ENCODE measurements around the gene MED27.

MED27 gene

GRCh38 chr9:131815970-131816873 is 263.4 kb downstream of the MED27 start:
- DNase-seq = no peak
- H3K79me2 ChIP-seq (ENCODE audit: insufficient read depth, low read length) = no peaks in the 10 kb centered on the region
- no peaks in the 10 kb centered on the region for H3K9me3 ChIP-seq (ENCODE audit: insufficient read depth, low read length, severe bottlenecking)

GRCh38 chr9:131814707-131815106 is 265.0 kb downstream of the MED27 start:
- H3K79me2 ChIP-seq (ENCODE audit: insufficient read depth, low read length) = no peaks in the 10 kb centered on the region
- no peak overlapping the region for H3K27ac ChIP-seq (ENCODE audit: low read length)
- H3K9ac ChIP-seq (ENCODE audit: low read depth, low read length) = no peak overlapping the region
- no peak overlapping the region for H3K4me3 ChIP-seq (ENCODE audit: low read depth in 1 of 2, low read length in 2 of 2)
- no peaks in the 10 kb centered on the region for H3K36me3 ChIP-seq (ENCODE audit: insufficient read depth, low read length)
- DNase-seq (no peak), ATAC-seq (ENCODE audit: insufficient read depth, low read depth) (no peak)
- no peak overlapping the region for H2AFZ ChIP-seq (ENCODE audit: low read depth, low read length)
- H3K27me3 ChIP-seq (ENCODE audit: insufficient read depth, low read length, poor library complexity) = peaks cover under 1% of the 10 kb centered on the region
- no peak overlapping the region for H3K4me2 ChIP-seq (ENCODE audit: insufficient read depth, low read length)
- TF ChIP-seq CTCF (IDR thresholded peaks at IDR 0.05; ENCODE audit: borderline replicate concordance, extremely low read depth, low read length, poor library complexity, severe bottlenecking) (no peak), EZH2 (IDR thresholded peaks at IDR 0.05; ENCODE audit: borderline replicate concordance, low read depth, low read length, severe bottlenecking) (no peak)
- no peaks in the 10 kb centered on the region for H3K9me3 ChIP-seq (ENCODE audit: insufficient read depth, low read length, severe bottlenecking)
- H4K20me1 ChIP-seq (ENCODE audit: insufficient read depth, low read length) = no peaks in the 10 kb centered on the region
- H3K4me1 ChIP-seq (ENCODE audit: insufficient read depth, low read length) = no peaks in the 10 kb centered on the region

More at GRCh38 chr9:131815970-131816873, 263.4 kb downstream of the MED27 start:
- H3K4me2 ChIP-seq (ENCODE audit: insufficient read depth, low read length) = no peak overlapping the region
- H3K4me1 ChIP-seq (ENCODE audit: insufficient read depth, low read length) = no peaks in the 10 kb centered on the region
- TF ChIP-seq CTCF (IDR thresholded peaks at IDR 0.05; ENCODE audit: borderline replicate concordance, extremely low read depth, low read length, poor library complexity, severe bottlenecking) (no peak), EZH2 (IDR thresholded peaks at IDR 0.05; ENCODE audit: borderline replicate concordance, low read depth, low read length, severe bottlenecking) (no peak)
- no peaks in the 10 kb centered on the region for H3K27me3 ChIP-seq (ENCODE audit: insufficient read depth, low read length, poor library complexity)
- H3K9ac ChIP-seq (ENCODE audit: low read depth, low read length) = no peak overlapping the region
- no peak for ATAC-seq (ENCODE audit: insufficient read depth, low read depth)
- no peak overlapping the region for H2AFZ ChIP-seq (ENCODE audit: low read depth, low read length)
- no peak overlapping the region for H3K27ac ChIP-seq (ENCODE audit: low read length)
- no peaks in the 10 kb centered on the region for H4K20me1 ChIP-seq (ENCODE audit: insufficient read depth, low read length)
- no peaks in the 10 kb centered on the region for H3K36me3 ChIP-seq (ENCODE audit: insufficient read depth, low read length)
- no peak overlapping the region for H3K4me3 ChIP-seq (ENCODE audit: low read depth in 1 of 2, low read length in 2 of 2)

- ATAC-seq (ENCODE audit: insufficient read depth, low read depth) = no peak
- no peaks in the 10 kb centered on the region for H3K4me1 ChIP-seq (ENCODE audit: insufficient read depth, low read length)
- no peak overlapping the region for H3K4me3 ChIP-seq (ENCODE audit: low read depth in 1 of 2, low read length in 2 of 2)
- TF ChIP-seq EZH2 (IDR thresholded peaks at IDR 0.05; ENCODE audit: borderline replicate concordance, low read depth, low read length, severe bottlenecking) = no peak
- TF ChIP-seq CTCF (IDR thresholded peaks at IDR 0.05; ENCODE audit: borderline replicate concordance, extremely low read depth, low read length, poor library complexity, severe bottlenecking) = no peak
- no peak overlapping the region for H3K27ac ChIP-seq (ENCODE audit: low read length)
- no peaks in the 10 kb centered on the region for H4K20me1 ChIP-seq (ENCODE audit: insufficient read depth, low read length)
- peaks cover 3% of the 10 kb centered on the region for H3K27me3 ChIP-seq (ENCODE audit: insufficient read depth, low read length, poor library complexity)
- no peak for DNase-seq
- no peak overlapping the region for H3K9ac ChIP-seq (ENCODE audit: low read depth, low read length)
- no peaks in the 10 kb centered on the region for H3K9me3 ChIP-seq (ENCODE audit: insufficient read depth, low read length, severe bottlenecking)
- H3K4me2 ChIP-seq (ENCODE audit: insufficient read depth, low read length) = no peak overlapping the region
- no peaks in the 10 kb centered on the region for H3K79me2 ChIP-seq (ENCODE audit: insufficient read depth, low read length)
- no peak overlapping the region for H2AFZ ChIP-seq (ENCODE audit: low read depth, low read length)
- no peaks in the 10 kb centered on the region for H3K36me3 ChIP-seq (ENCODE audit: insufficient read depth, low read length)
These were observed 266.6 kb downstream of the MED27 start for GRCh38 chr9:131813116-131813515.

Measured in DND-41 (cell line).